ENCODE results near the gene FKBP6.
"Not testable (repeated sequence)": the region's sequence is repeated elsewhere in the genome, so short reads cannot be mapped to it uniquely, and the experiment has no call there.

The FKBP6 gene

GRCh38 chr7:73358590-73359275, 30.8 kb downstream of the FKBP6 start:
- DNase-seq: no peak

- DNase-seq: no peak
These were observed 31.3 kb downstream of the FKBP6 start for GRCh38 chr7:73359306-73359705.

- DNase-seq: no peak
These were observed 31.9 kb downstream of the FKBP6 start for GRCh38 chr7:73359746-73360375.

- not testable (repeated sequence) for DNase-seq
These were observed 32.6 kb downstream of the FKBP6 start for GRCh38 chr7:73360590-73360989.

GRCh38 chr7:73363225-73364005, 35.5 kb downstream of the FKBP6 start:
- DNase-seq: no peak

- no peak for DNase-seq
These were observed 36.2 kb downstream of the FKBP6 start for GRCh38 chr7:73364006-73364728.

GRCh38 chr7:73366127-73366526, 38.2 kb downstream of the FKBP6 start:
- no peak for DNase-seq

GRCh38 chr7:73366990-73367389, 39.0 kb downstream of the FKBP6 start:
- DNase-seq: no peak

- no peak for DNase-seq
These were observed 41.0 kb downstream of the FKBP6 start for GRCh38 chr7:73369009-73369408.

- no peak for DNase-seq
These were observed 41.7 kb downstream of the FKBP6 start for GRCh38 chr7:73369622-73370021.

- no peak for DNase-seq
These were observed 45.8 kb downstream of the FKBP6 start for GRCh38 chr7:73373741-73374140.

- not testable (repeated sequence) for DNase-seq
These were observed 48.3 kb downstream of the FKBP6 start for GRCh38 chr7:73376262-73376661.

GRCh38 chr7:73376671-73377412, 48.9 kb downstream of the FKBP6 start:
- no peak for DNase-seq

GRCh38 chr7:73377413-73378200, 49.6 kb downstream of the FKBP6 start:
- not testable (repeated sequence) for DNase-seq

- DNase-seq: no peak
These were observed 55.1 kb downstream of the FKBP6 start for GRCh38 chr7:73382934-73383503.

GRCh38 chr7:73387221-73387828, 59.4 kb downstream of the FKBP6 start:
- DNase-seq: no peak

GRCh38 chr7:73387908-73388414, 60.0 kb downstream of the FKBP6 start:
- DNase-seq: no peak

- no peak for DNase-seq
These were observed 63.4 kb downstream of the FKBP6 start for GRCh38 chr7:73391396-73391795.

GRCh38 chr7:73394422-73394821, 66.5 kb downstream of the FKBP6 start:
- no peak for DNase-seq
